Osteoblast (primary cell): ENCODE data around the gene MTIF3. TPM values are rescaled to one million over a fixed set of nuclear protein-coding genes. Genes with fewer than 3 reads are reported as not detected.

Source experiments
- DNase-seq: peaks from one replicate; pipeline ENCODE4 v3.0.0; 2011; ENCODE audit warnings: low spot score, mixed read lengths; ENCODE audit not compliant: insufficient read length; ENCODE audit errors: missing footprints
- H2AFZ ChIP-seq: 2 replicates; pipeline ENCODE4 v1.6.0; 2011; ENCODE audit warnings: mild to moderate bottlenecking, low read length
- H3K27ac ChIP-seq: 2 replicates; pipeline ENCODE4 v1.5.1; 2011; ENCODE audit warnings: mild to moderate bottlenecking, low read depth, low read length, moderate library complexity
- H3K27me3 ChIP-seq: 2 replicates; pipeline ENCODE4 v1.6.0; 2012; ENCODE audit warnings: mild to moderate bottlenecking, control low read depth, inconsistent platforms, low read length, moderate library complexity; ENCODE audit not compliant: insufficient read depth
- H3K36me3 ChIP-seq: 2 replicates; pipeline ENCODE4 v1.5.1; 2011; ENCODE audit warnings: mild to moderate bottlenecking, low read length, control low read depth, moderate library complexity; ENCODE audit not compliant: insufficient read depth
- H3K4me1 ChIP-seq: 2 replicates; pipeline ENCODE4 v1.5.1; 2011; ENCODE audit warnings: mild to moderate bottlenecking, low read length, control low read depth, moderate library complexity; ENCODE audit not compliant: insufficient read depth
- H3K4me2 ChIP-seq: 2 replicates; pipeline ENCODE4 v1.6.0; 2011; ENCODE audit warnings: mild to moderate bottlenecking, low read length; ENCODE audit not compliant: insufficient read depth
- H3K4me3 ChIP-seq: fragments of 200-600 bp; sonication (generic); 3 replicates; pipeline ENCODE4 v1.5.1; 2012; ENCODE audit warnings: mild to moderate bottlenecking, low read length, inconsistent platforms; ENCODE audit not compliant: insufficient read depth
- H3K79me2 ChIP-seq: 2 replicates; pipeline ENCODE4 v1.6.0; 2012; ENCODE audit warnings: mild to moderate bottlenecking, low read length, control low read depth, inconsistent platforms; ENCODE audit not compliant: insufficient read depth
- H3K9me3 ChIP-seq: 2 replicates; pipeline ENCODE4 v1.5.1; 2011; ENCODE audit warnings: low read depth, low read length, control low read depth
- H4K20me1 ChIP-seq: 2 replicates; pipeline ENCODE4 v1.6.0; 2012; ENCODE audit warnings: mild to moderate bottlenecking, low read length, control low read depth; ENCODE audit not compliant: insufficient read depth
- CTCF ChIP-seq: IDR thresholded peaks from 2 replicates; pipeline ENCODE4 v1.5.1; 2011; ENCODE audit warnings: mild to moderate bottlenecking, low read depth, low read length, moderate library complexity; ENCODE audit errors: extremely low read depth
- total RNA-seq: library from RNA; depleted of rRNA; stranded (reverse); fragments of >200 nt; gene quantifications from 2 replicates; pipeline ENCODE4 v1.2.3, GENCODE V29; 2012

Gene MTIF3
- total RNA-seq, 1 donor: 65.5 TPM

- peaks cover 10% of the 10 kb centered on the region for H4K20me1 ChIP-seq
- peaks cover 25% of the 10 kb centered on the region for H3K4me1 ChIP-seq
- DNase-seq: peak; percentile 99
- no peaks in the 10 kb centered on the region for H3K9me3 ChIP-seq
- H3K79me2 ChIP-seq: peaks cover 41% of the 10 kb centered on the region
- peak within 1 kb of the TSS; percentile 86 for H3K27ac ChIP-seq
- H3K27me3 ChIP-seq: no peaks in the 10 kb centered on the region
- H3K4me3 ChIP-seq: peak within 1 kb of the TSS; percentile 90
- peaks cover 22% of the 10 kb centered on the region for H3K36me3 ChIP-seq
- peak within 1 kb of the TSS; percentile 99 for H2AFZ ChIP-seq
- TF ChIP-seq CTCF: no peak
- peak within 1 kb of the TSS; percentile 99 for H3K4me2 ChIP-seq
These were observed 25.9 kb downstream of the MTIF3 start, which contains the start of gene GTF3A for GRCh38 chr13:27424246-27425157. Gene GTF3A, plus strand, starts transcription at chr13:27424619.

DNA sequence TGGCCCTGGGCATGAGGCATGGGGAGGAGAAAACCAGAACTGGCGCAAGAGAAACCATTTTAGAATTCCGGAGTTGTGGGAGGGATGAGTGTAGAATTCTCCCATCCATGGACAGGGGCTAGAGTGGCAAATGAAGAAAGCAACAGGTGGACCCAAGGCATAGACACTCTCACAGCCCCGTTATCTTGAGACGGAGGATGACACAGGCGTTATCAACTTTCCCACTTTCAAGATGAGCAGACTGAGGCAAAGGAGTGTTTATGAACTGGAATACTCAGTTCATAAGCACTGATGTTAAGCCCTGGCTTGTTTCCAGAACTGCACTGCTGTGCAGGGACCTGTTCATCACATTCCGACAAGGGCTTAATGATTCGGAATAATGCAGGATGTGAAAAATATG, 27.0 kb downstream of the MTIF3 start:
- Histone ChIP-seq H3K79me2 (peaks cover 37% of the 10 kb centered on the region), H3K27ac (no peak overlapping the region), H3K4me2 (no peak overlapping the region), H3K4me3 (no peak overlapping the region), H4K20me1 (peaks cover 7% of the 10 kb centered on the region), H3K9me3 (no peaks in the 10 kb centered on the region), H3K27me3 (peaks cover 3% of the 10 kb centered on the region), H3K4me1 (peaks cover 25% of the 10 kb centered on the region), H2AFZ (no peak overlapping the region), H3K36me3 (peaks cover 12% of the 10 kb centered on the region)
- DNase-seq: no peak
- TF ChIP-seq CTCF: no peak

- Histone ChIP-seq H3K27me3 (peaks cover 8% of the 10 kb centered on the region), H2AFZ (no peak overlapping the region), H3K36me3 (no peaks in the 10 kb centered on the region), H4K20me1 (peaks cover 1% of the 10 kb centered on the region), H3K27ac (no peak overlapping the region), H3K4me3 (no peak overlapping the region), H3K4me2 (no peak overlapping the region), H3K79me2 (peaks cover 18% of the 10 kb centered on the region), H3K4me1 (peaks cover 20% of the 10 kb centered on the region), H3K9me3 (no peaks in the 10 kb centered on the region)
- TF ChIP-seq CTCF: no peak
- no peak for DNase-seq
These were observed 29.1 kb downstream of the MTIF3 start for GRCh38 chr13:27421101-27421871.

DNA sequence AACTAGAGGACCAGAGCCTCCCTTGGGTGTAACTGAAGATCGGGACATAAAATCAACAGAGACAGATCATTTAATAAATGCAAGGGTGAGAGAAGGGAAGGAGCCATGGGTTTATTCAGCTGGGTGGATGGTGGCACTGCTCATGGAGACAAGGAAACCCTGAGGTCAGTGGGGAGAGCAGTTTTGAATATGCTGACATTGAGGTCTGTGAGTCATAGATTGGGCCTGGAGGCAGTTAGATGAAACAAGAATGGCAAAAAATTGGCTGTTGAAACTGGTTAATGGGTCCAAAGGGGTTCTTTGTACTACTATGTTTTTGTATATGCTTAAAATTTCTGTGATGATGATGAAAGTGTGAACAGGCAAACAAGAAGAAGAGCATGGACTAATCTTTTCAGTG, 31.0 kb downstream of the MTIF3 start:
- Histone ChIP-seq H3K4me2 (no peak overlapping the region), H2AFZ (no peak overlapping the region), H3K79me2 (no peaks in the 10 kb centered on the region), H3K4me1 (peaks cover 5% of the 10 kb centered on the region), H4K20me1 (no peaks in the 10 kb centered on the region), H3K4me3 (no peak overlapping the region), H3K27ac (no peak overlapping the region), H3K36me3 (no peaks in the 10 kb centered on the region), H3K9me3 (no peaks in the 10 kb centered on the region), H3K27me3 (peaks cover 20% of the 10 kb centered on the region)
- DNase-seq: no peak
- TF ChIP-seq CTCF: no peak
